PC-9 (cell line): ENCODE measurements around the gene C22orf31. TPM values are rescaled to one million over a fixed set of nuclear protein-coding genes. Genes with fewer than 3 reads are reported as not detected.

ENCODE experiments used
- BruUV-seq: library from RNA; stranded (reverse); fragments of 400-500 nt; replicated peaks from 2 replicates; lab custom pipeline; 2021; lab: Mats Ljungman, UMichigan
- CTCF ChIA-PET: fragments of 300-600 bp; sonication (Branson Sonifier 250); formaldehyde crosslinking; loops from one replicate; lab custom pipeline; 2022; ENCODE audit warnings: antibody characterized with exemption; lab: Charles Lee
- POLR2A ChIA-PET: fragments of 300-600 bp; sonication (Branson Sonifier 250); formaldehyde crosslinking; loops from one replicate; lab custom pipeline; 2022; ENCODE audit warnings: antibody characterized with exemption; ENCODE audit not compliant: unreplicated experiment; lab: Charles Lee
- DNase-seq, 2 experiments: peaks; one replicate each; pipeline versions ENCODE4 v3.0.0 to v3.0.0-alpha.2; 2015 to 2022; ENCODE audit warnings: mixed read lengths in 1 of 2
- H2AFZ ChIP-seq: fragments of 200-600 bp; sonication (generic); 2 replicates; pipeline ENCODE4 v1.8.1; 2017; ENCODE audit warnings: antibody characterized with exemption
- H3F3A ChIP-seq: fragments of 200-600 bp; sonication (generic); 2 replicates; pipeline ENCODE4 v1.8.1; 2017; ENCODE audit warnings: antibody characterized with exemption, mild to moderate bottlenecking, low read depth; ENCODE audit not compliant: insufficient read depth
- H3K27ac ChIP-seq: fragments of 200-600 bp; sonication (generic); 2 replicates; pipeline ENCODE4 v1.6.1; 2016; ENCODE audit warnings: mixed run types
- H3K27me3 ChIP-seq: fragments of 200-600 bp; sonication (generic); 2 replicates; pipeline ENCODE4 v1.6.1; 2016; ENCODE audit warnings: low read depth, mixed run types; ENCODE audit not compliant: insufficient read depth
- H3K36me3 ChIP-seq: fragments of 200-600 bp; sonication (generic); 2 replicates; pipeline ENCODE4 v1.6.1; 2016; ENCODE audit warnings: low read depth, mixed run types
- H3K4me1 ChIP-seq: fragments of 200-600 bp; sonication (generic); replicated peaks from 2 replicates; pipeline ENCODE4 v1.6.1; 2016; ENCODE audit warnings: mixed run types; ENCODE audit not compliant: insufficient read depth
- H3K4me2 ChIP-seq: fragments of 200-600 bp; sonication (generic); 2 replicates; pipeline ENCODE4 v1.6.1; 2017; ENCODE audit warnings: mixed run types
- H3K4me3 ChIP-seq: fragments of 200-600 bp; sonication (generic); 2 replicates; pipeline ENCODE4 v1.6.1; 2016; ENCODE audit warnings: mixed run types
- H3K79me2 ChIP-seq: fragments of 200-600 bp; sonication (generic); 2 replicates; pipeline ENCODE4 v1.6.1; 2017; ENCODE audit warnings: low read depth, mixed run types
- H3K9me2 ChIP-seq: fragments of 200-600 bp; sonication (generic); 2 replicates; pipeline ENCODE4 v1.8.1; 2017; ENCODE audit warnings: mild to moderate bottlenecking; ENCODE audit not compliant: insufficient read depth
- H3K9me3 ChIP-seq: fragments of 200-600 bp; sonication (generic); 2 replicates; pipeline ENCODE4 v1.8.1; 2016; ENCODE audit warnings: low read depth; ENCODE audit not compliant: insufficient read depth
- H4K20me1 ChIP-seq: fragments of 200-600 bp; sonication (generic); 2 replicates; pipeline ENCODE4 v1.8.1; 2017; ENCODE audit not compliant: insufficient read depth
- CTCF ChIP-seq: fragments of 200-600 bp; sonication (generic); conservative IDR thresholded peaks from 2 replicates; pipeline ENCODE4 v1.6.1; 2017; ENCODE audit warnings: mixed run types, antibody characterized with exemption, mild to moderate bottlenecking, moderate library complexity
- EZH2 ChIP-seq: fragments of 200-600 bp; sonication (generic); IDR thresholded peaks from 2 replicates; pipeline ENCODE4 v1.8.0; 2017; ENCODE audit warnings: antibody characterized with exemption, low read depth
- intact Hi-C: fragments of 100-400 bp; cut with micrococcal nuclease; formaldehyde crosslinking; loops from one replicate; pipeline ENCODE4 v1.10.0; 2022; ENCODE audit not compliant: unreplicated experiment
- total RNA-seq: library from RNA; stranded (reverse); gene quantifications from 2 replicates; pipeline ENCODE4 v1.2.3, GENCODE V29; 2021

C22orf31 gene
- total RNA-seq, 1 experiment from 2014 or later: not detected

- no peak for DNase-seq
- Histone ChIP-seq H3K79me2 (no peaks in the 10 kb centered on the region), H3K27me3 (no peaks in the 10 kb centered on the region), H3K36me3 (no peaks in the 10 kb centered on the region), H3K27ac (no peak overlapping the region), H3K4me3 (no peak overlapping the region), H2AFZ (no peak overlapping the region), H3K4me2 (no peak overlapping the region), H3K9me3 (no peaks in the 10 kb centered on the region), H3F3A (no peaks in the 10 kb centered on the region; the same call in 1 of the 2 replicates), H3K4me1 (peaks cover 7% of the 10 kb centered on the region), H3K9me2 (no peaks in the 10 kb centered on the region), H4K20me1 (no peaks in the 10 kb centered on the region)
- no TSS peak for BruUV-seq
- ChIA-PET POLR2A (no interaction called here), CTCF (no interaction called here)
- TF ChIP-seq EZH2: no peak
- no peak for TF ChIP-seq CTCF
- intact Hi-C loops: no loop called here
Measured at GRCh38 chr22:29078869-29079207, 17.2 kb upstream of the C22orf31 start.

GRCh38 chr22:29078036-29078868 is 16.6 kb upstream of the C22orf31 start:
- intact Hi-C loops: no loop called here
- H3K4me2 ChIP-seq: no peak overlapping the region
- ChIA-PET CTCF (no interaction called here), POLR2A (no interaction called here)
- H3F3A ChIP-seq: no peaks in the 10 kb centered on the region; the same call in 1 of the 2 replicates
- H3K27ac ChIP-seq: no peak overlapping the region
- no peaks in the 10 kb centered on the region for H3K36me3 ChIP-seq
- BruUV-seq: no TSS peak
- no peak for DNase-seq
- no peaks in the 10 kb centered on the region for H3K27me3 ChIP-seq
- H3K4me3 ChIP-seq: no peak overlapping the region
- no peak overlapping the region for H2AFZ ChIP-seq
- H3K9me3 ChIP-seq: no peaks in the 10 kb centered on the region
- no peaks in the 10 kb centered on the region for H4K20me1 ChIP-seq
- no peaks in the 10 kb centered on the region for H3K79me2 ChIP-seq
- H3K9me2 ChIP-seq: no peaks in the 10 kb centered on the region
- H3K4me1 ChIP-seq: peaks cover 7% of the 10 kb centered on the region
- TF ChIP-seq EZH2 (no peak), CTCF (no peak)

- TF ChIP-seq EZH2: no peak
- TF ChIP-seq CTCF: no peak
- no peak for DNase-seq
- Histone ChIP-seq H3K4me3 (no peak overlapping the region), H2AFZ (no peak overlapping the region), H3K36me3 (no peaks in the 10 kb centered on the region), H3F3A (peaks cover 5% of the 10 kb centered on the region; the same call in 1 of the 2 replicates), H3K4me1 (0 out of 2 replicates have a peak, but pooled peaks cover 5% of the 10 kb centered on the region), H3K27me3 (no peaks in the 10 kb centered on the region), H3K9me3 (no peaks in the 10 kb centered on the region), H3K79me2 (no peaks in the 10 kb centered on the region), H3K9me2 (no peaks in the 10 kb centered on the region), H3K27ac (no peak overlapping the region), H4K20me1 (no peaks in the 10 kb centered on the region), H3K4me2 (no peak overlapping the region)
- intact Hi-C loops: no loop called here
- ChIA-PET POLR2A (no interaction called here), CTCF (no interaction called here)
- no TSS peak for BruUV-seq
Measured at GRCh38 chr22:29074276-29074772, 12.7 kb upstream of the C22orf31 start.
